PC-9 (cell line): ENCODE results near the gene BLOC1S6.

Source experiments
- EZH2 ChIP-seq: fragments of 200-600 bp; sonication (generic); IDR thresholded peaks from 2 replicates; pipeline ENCODE4 v1.8.0; 2017; ENCODE audit warnings: antibody characterized with exemption, low read depth
- TF ChIP-seq, protein P1 (sequence below): fragments of 200-600 bp; sonication (generic); conservative IDR thresholded peaks from 2 replicates; pipeline ENCODE4 v1.6.1; 2017; ENCODE audit warnings: mixed run types, antibody characterized with exemption, mild to moderate bottlenecking, moderate library complexity

- TF ChIP-seq, protein P1, sequence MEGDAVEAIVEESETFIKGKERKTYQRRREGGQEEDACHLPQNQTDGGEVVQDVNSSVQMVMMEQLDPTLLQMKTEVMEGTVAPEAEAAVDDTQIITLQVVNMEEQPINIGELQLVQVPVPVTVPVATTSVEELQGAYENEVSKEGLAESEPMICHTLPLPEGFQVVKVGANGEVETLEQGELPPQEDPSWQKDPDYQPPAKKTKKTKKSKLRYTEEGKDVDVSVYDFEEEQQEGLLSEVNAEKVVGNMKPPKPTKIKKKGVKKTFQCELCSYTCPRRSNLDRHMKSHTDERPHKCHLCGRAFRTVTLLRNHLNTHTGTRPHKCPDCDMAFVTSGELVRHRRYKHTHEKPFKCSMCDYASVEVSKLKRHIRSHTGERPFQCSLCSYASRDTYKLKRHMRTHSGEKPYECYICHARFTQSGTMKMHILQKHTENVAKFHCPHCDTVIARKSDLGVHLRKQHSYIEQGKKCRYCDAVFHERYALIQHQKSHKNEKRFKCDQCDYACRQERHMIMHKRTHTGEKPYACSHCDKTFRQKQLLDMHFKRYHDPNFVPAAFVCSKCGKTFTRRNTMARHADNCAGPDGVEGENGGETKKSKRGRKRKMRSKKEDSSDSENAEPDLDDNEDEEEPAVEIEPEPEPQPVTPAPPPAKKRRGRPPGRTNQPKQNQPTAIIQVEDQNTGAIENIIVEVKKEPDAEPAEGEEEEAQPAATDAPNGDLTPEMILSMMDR = no peak
- TF ChIP-seq EZH2 = no peak
Observed at GRCh38 chr15:45594835-45595530, 7.8 kb downstream of the BLOC1S6 start.
